Esophagus squamous epithelium (tissue), 5 donors: ENCODE results near the gene SNX9. TPM values are rescaled to one million over a fixed set of nuclear protein-coding genes. Genes with fewer than 3 reads are reported as not detected.

ENCODE experiments used
- DNase-seq: peaks from one replicate; lab custom pipeline; 2025; lab: John Stamatoyannopoulos, UW
- H3K27ac ChIP-seq, 4 donors: fragments of 200-600 bp; sonication (generic); one replicate each; pipeline ENCODE4 v1.5.1; 2016 to 2019; ENCODE audit warnings: mild to moderate bottlenecking in 1 of 4
- H3K27me3 ChIP-seq, 4 donors: fragments of 200-600 bp; sonication (generic); 1 replicate in 3 of 4; 2 replicates in 1 of 4; pipeline versions ENCODE4 v1.5.1 to v1.6.0; 2017 to 2021; ENCODE audit warnings: antibody characterized with exemption in 1 of 4
- H3K36me3 ChIP-seq, 3 donors: fragments of 200-600 bp; sonication (generic); one replicate each; pipeline ENCODE4 v1.5.1; 2016 to 2019
- H3K4me1 ChIP-seq, 3 donors: fragments of 200-600 bp; sonication (generic); one replicate each; pipeline ENCODE4 v1.5.1; 2017 to 2019
- H3K4me3 ChIP-seq, 4 donors: fragments of 200-600 bp; sonication (generic); 1 replicate in 3 of 4; 2 replicates in 1 of 4; pipeline ENCODE4 v1.5.1; 2016 to 2019; ENCODE audit warnings: mild to moderate bottlenecking in 2 of 4, moderate library complexity in 1 of 4
- H3K9me3 ChIP-seq, 3 donors: fragments of 200-600 bp; sonication (generic); one replicate each; pipeline ENCODE4 v1.5.1; 2016 to 2019
- CTCF ChIP-seq, 6 experiments: fragments of 450-650 bp in 4 of 6; fragments of 200-600 bp in 2 of 6; sonication (generic) in 2 of 6; IDR thresholded peaks; one replicate each; pipeline ENCODE4 v1.5.1; 2016 to 2019; ENCODE audit warnings: antibody characterized with exemption in 6 of 6, mild to moderate bottlenecking in 4 of 6, moderate library complexity in 4 of 6
- POLR2A ChIP-seq, 4 donors: fragments of 450-650 bp; IDR thresholded peaks; one replicate each; pipeline ENCODE4 v1.6.1; 2017; ENCODE audit warnings: antibody characterized with exemption in 4 of 4, mild to moderate bottlenecking in 4 of 4, moderate library complexity in 3 of 4
- WGBS, 2 donors: methylation state at CpG; one replicate each; pipeline ENCODE4 v1.1.5; 2018; 5-methylcytosine and 5-hydroxymethylcytosine counted together
- intact Hi-C: fragments of 100-400 bp; cut with DNase I; formaldehyde crosslinking; loops from one replicate; pipeline ENCODE4 v1.15.0; 2022
- total RNA-seq, 4 donors: library from RNA; depleted of rRNA; stranded (reverse); fragments of >200 nt; gene quantifications; one replicate each; pipeline ENCODE4 v1.1.0, GENCODE V29; 2016
- donor health status: DM: yes; HTN: yes; CAD: no.

Gene SNX9
- total RNA-seq, 4 donors from 2014 or later = 19.9 to 39.9 (median 33.5) TPM

- 77 to 79% methylated on average over 7 to 9 of the region's 9 CpGs for WGBS, 2 donors
These were observed 128.8 kb downstream of the SNX9 start for GRCh38 chr6:157951828-157952227.

GRCh38 chr6:157952861-157953351 lies 129.9 kb downstream of the SNX9 start:
- no peaks in the 10 kb centered on the region for H3K36me3 ChIP-seq
- peaks cover 0 to 12% (median 4%) of the 10 kb centered on the region in 3 donors for H3K9me3 ChIP-seq
- peaks cover 0 to 17% (median 6%) of the 10 kb centered on the region in 3 donors for H3K4me1 ChIP-seq
- H3K4me3 ChIP-seq = no peak overlapping the region
- WGBS, 2 donors = 69 to 80% methylated on average over 7 of the region's 7 CpGs
- no peaks in the 10 kb centered on the region for H3K27me3 ChIP-seq
- no peak overlapping the region for H3K27ac ChIP-seq
- intact Hi-C loops = no loop called here
- DNase-seq = no peak
- TF ChIP-seq POLR2A (IDR thresholded peaks at IDR 0.05) = no peak
- TF ChIP-seq CTCF (IDR thresholded peaks at IDR 0.05) = no peak

More at GRCh38 chr6:157951828-157952227, 128.8 kb downstream of the SNX9 start:
- no peaks in the 10 kb centered on the region for H3K27me3 ChIP-seq
- no peak overlapping the region for H3K27ac ChIP-seq
- no peaks in the 10 kb centered on the region for H3K36me3 ChIP-seq
- H3K4me3 ChIP-seq = no peak overlapping the region
- peaks cover 0 to 6% (median 0%) of the 10 kb centered on the region in 3 donors for H3K9me3 ChIP-seq
- DNase-seq = no peak
- intact Hi-C loops = no loop called here
- H3K4me1 ChIP-seq = peaks cover 0 to 17% (median 6%) of the 10 kb centered on the region in 3 donors
- no peak for TF ChIP-seq CTCF (IDR thresholded peaks at IDR 0.05)
- no peak for TF ChIP-seq POLR2A (IDR thresholded peaks at IDR 0.05)

- Histone ChIP-seq H3K27me3 (no peaks in the 10 kb centered on the region), H3K27ac (peak overlapping the region in 2 of 4 donors; percentile 4 to 52), H3K36me3 (no peaks in the 10 kb centered on the region), H3K4me3 (peak overlapping the region in 3 of 4 donors; percentile 30 to 55 (median 30)), H3K4me1 (peaks cover 0 to 17% (median 6%) of the 10 kb centered on the region in 3 donors), H3K9me3 (peaks cover 0 to 19% (median 11%) of the 10 kb centered on the region in 3 donors)
- TF ChIP-seq CTCF (IDR thresholded peaks at IDR 0.05) = no peak
- no peak for TF ChIP-seq POLR2A (IDR thresholded peaks at IDR 0.05)
- intact Hi-C loops = no loop called here
- 69 to 71% methylated on average over 7 of the region's 7 CpGs for WGBS, 2 donors
- DNase-seq = no peak
These were observed 130.6 kb downstream of the SNX9 start for GRCh38 chr6:157953580-157954091.

GRCh38 chr6:157954150-157955117 lies 131.4 kb downstream of the SNX9 start:
- intact Hi-C loops = no loop called here
- H3K9me3 ChIP-seq = peaks cover 0 to 27% (median 15%) of the 10 kb centered on the region in 3 donors
- 32 to 49% methylated on average over 27 to 29 of the region's 34 CpGs for WGBS, 2 donors
- no peaks in the 10 kb centered on the region for H3K36me3 ChIP-seq
- H3K27me3 ChIP-seq = no peaks in the 10 kb centered on the region
- TF ChIP-seq CTCF (IDR thresholded peaks at IDR 0.05) (no peak), POLR2A (IDR thresholded peaks at IDR 0.05) (no peak)
- H3K4me1 ChIP-seq = peaks cover 0 to 17% (median 6%) of the 10 kb centered on the region in 3 donors
- peak overlapping the region; percentile 17 to 55 (median 30) for H3K4me3 ChIP-seq
- peak overlapping the region in 3 of 4 donors; percentile 4 to 52 (median 49) for H3K27ac ChIP-seq
- no peak for DNase-seq
